ENCODE results near the gene PITX3.

The PITX3 gene

DNA sequence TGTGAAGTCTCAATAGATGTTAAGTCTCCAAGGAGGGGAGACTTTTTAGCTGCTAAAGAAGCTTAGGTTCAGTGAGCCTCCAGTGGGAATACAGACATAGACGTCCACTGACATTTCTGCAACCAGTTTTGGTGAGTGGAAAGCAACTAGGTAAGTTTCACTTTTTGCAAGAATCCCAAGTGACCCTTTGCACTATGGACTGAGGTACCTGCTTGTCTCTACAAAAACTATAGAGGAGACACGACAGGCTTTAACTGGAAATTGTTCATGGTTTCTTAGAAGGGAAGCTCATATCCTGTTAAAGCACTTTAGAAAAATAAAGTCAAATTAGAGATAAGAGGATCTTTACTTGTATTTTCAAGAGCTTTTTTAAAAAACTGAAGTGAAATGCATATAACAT lies 42.6 kb upstream of the PITX3 start:
- TF ChIP-seq CTCF (IDR thresholded peaks at IDR 0.05) = no peak

DNA sequence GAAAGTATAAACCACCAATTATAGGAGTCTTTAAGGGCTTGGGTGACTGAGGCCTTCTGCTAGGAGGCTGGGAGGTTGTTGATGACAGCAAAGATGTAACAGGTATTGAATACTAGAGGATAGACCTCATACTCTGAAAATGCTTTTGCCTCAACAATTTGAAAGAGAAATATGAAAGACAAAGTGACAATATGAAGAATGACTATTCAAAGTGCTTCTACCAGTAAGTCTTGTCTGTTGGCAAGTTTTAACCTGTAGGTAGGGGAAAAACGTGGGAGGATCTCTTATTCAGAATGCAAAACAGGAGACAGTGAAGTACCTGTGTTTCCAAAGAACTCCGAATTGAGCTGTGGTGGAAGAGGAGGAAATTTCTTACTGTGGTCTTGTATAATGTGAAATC lies 42.2 kb upstream of the PITX3 start:
- TF ChIP-seq CTCF (IDR thresholded peaks at IDR 0.05) = no peak

- TF ChIP-seq CTCF (IDR thresholded peaks at IDR 0.05) = no peak
Observed at GRCh38 chr10:102281102-102281487, 39.8 kb upstream of the PITX3 start.

DNA sequence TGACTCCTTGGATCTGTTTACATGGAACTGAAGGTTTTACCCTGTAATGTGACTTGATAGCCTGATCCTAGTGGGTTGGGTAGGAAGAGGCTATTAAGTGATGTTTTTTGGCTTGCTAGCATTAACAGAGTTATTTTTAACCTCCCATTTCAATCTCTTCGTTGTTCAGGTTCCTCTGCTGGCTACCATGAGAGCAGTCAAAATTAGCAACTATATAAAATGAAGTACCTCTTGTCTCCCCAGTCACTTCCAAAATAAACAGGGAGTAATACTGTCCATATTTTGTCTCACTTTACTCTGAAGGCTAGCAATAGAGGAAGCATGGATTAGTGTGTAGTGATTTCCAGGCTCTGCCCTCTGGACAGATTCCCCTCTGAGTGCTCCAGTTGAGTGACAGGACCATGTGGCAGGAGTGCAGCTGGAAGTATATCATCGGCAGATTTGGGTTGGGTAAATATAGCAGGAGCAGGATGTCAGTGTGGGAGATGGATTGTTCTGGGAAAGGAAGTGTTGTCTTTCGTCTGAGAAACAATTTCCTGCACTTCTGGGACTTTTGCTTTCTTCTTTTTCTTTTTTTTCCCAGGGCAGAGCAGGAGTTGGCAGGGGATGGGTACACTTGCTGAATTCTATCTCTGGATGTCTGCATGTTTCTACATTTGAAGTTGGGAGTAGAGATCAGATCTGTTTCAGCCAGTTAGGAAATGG lies 39.2 kb upstream of the PITX3 start:
- TF ChIP-seq CTCF (IDR thresholded peaks at IDR 0.05) = no peak

DNA sequence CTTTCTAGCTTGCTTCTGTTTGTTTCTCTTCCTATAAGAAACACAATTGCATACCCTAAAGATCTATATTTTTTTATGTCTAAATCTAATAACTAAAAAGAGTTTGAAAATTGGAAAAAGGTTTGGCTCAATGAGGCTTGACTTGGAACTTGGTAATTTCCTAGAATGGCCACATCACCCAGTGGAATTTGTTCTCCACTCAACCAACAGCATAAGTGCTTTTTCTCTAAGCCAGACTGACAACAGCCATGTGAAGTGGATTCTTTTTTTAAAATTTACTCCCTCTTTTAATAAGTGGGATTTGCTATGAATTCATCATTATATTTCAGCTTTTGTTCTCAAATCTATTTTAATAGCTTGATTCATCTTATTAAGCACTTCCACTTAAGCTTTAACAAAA lies 37.8 kb upstream of the PITX3 start:
- TF ChIP-seq CTCF (IDR thresholded peaks at IDR 0.05) = no peak

- TF ChIP-seq CTCF (IDR thresholded peaks at IDR 0.05) = no peak
Observed at GRCh38 chr10:102275343-102275742, 34.0 kb upstream of the PITX3 start.

- no peak for TF ChIP-seq CTCF (IDR thresholded peaks at IDR 0.05)
Observed at GRCh38 chr10:102274062-102274461, 32.8 kb upstream of the PITX3 start.

DNA sequence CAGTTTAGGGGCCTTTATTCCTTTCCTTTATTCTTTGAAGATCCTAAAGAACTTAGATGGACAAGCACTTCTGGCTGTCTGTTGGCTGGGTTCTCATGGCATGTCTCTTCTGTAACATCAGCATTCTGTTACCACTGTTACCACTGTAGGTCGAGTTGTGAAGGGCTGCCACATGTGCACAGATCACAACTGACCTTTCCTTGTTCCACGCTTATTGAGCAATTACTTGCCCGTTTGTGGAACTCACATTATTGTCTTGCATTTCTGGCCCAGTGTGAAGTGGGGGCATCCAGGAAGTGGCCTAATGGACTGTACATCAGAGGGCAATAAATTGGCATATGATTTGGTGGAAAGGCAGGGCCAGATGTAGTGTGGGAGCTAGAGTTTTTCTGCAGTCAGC lies 27.7 kb upstream of the PITX3 start:
- TF ChIP-seq CTCF (IDR thresholded peaks at IDR 0.05) = no peak
